ENCODE data around the gene FST. TPM values are rescaled to one million over a fixed set of nuclear protein-coding genes. Genes with fewer than 3 reads are reported as not detected.

The FST gene
- polyA plus RNA-seq, 1 of the 3 experiments (the other 2 are of a cell fraction) = 157 TPM

DNA sequence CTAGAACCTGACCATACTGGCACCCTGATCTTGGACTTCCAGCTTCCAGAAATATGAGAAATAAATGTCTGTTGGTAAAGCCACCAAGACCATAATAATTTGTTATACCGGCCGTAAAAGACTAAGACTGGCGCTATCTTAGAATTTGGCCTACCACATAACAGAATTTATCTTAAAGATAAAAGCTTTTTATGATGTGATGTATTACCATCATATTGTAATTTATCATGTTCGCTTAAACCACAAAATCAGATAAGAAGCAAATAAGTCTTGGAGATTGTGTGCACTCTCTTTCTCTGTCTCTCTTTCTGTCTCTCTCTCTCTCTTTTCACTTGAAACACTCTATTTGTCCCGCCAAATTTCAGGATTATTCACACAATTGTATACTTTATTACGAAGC lies 35.6 kb downstream of the FST start:
- Histone ChIP-seq H3F3A (replicated peaks; ENCODE audit: insufficient read depth) (no peaks in the 10 kb centered on the region), H4K20me1 (ENCODE audit: insufficient read depth) (no peaks in the 10 kb centered on the region), H2AFZ (ENCODE audit: low read depth) (0 out of 2 replicates have a peak overlapping the region, but pooled peaks have one; percentile 38), H3K9me2 (no peaks in the 10 kb centered on the region), H3K27me3 (ENCODE audit: insufficient read depth) (no peaks in the 10 kb centered on the region), H3K4me1 (ENCODE audit: control insufficient read depth in 1 of 2, insufficient read depth in 2 of 2, low read depth in 1 of 2, low read length in 1 of 2) (no peaks in the 10 kb centered on the region), H3K36me3 (replicated peaks in 1 of 2; ENCODE audit: control insufficient read depth in 1 of 2, insufficient read depth in 2 of 2, low read length in 1 of 2) (no peaks in the 10 kb centered on the region), H3K27ac (ENCODE audit: low read depth in 2 of 2, low read length in 1 of 2) (no peak overlapping the region), H3K9ac (no peak overlapping the region), H3K4me2 (no peak overlapping the region), H3K4me3 (ENCODE audit: low read depth in 2 of 2, low read length in 1 of 2) (no peak overlapping the region), H3K79me2 (ENCODE audit: insufficient read depth) (no peaks in the 10 kb centered on the region), H3K9me3 (no peaks in the 10 kb centered on the region; the same call in 1 of the 2 replicates)
- WGBS (ENCODE audit: low lambda C conversion rate) = 40% methylated on average over 6 of the region's 6 CpGs
- CTCF ChIA-PET = no interaction called here
- POLR2A ChIA-PET = no interaction called here
- DNase-seq = no peak
- TF ChIP-seq EP300 (IDR thresholded peaks at IDR 0.05; ENCODE audit: borderline replicate concordance in 1 of 2, low read depth in 1 of 2, low read length in 1 of 2) = peak in 1 of 2 experiments; percentile 10; a peak in 1 of 4 replicates
- no peak for TF ChIP-seq FOXM1 (IDR thresholded peaks at IDR 0.05; ENCODE audit: low read depth)
- TF ChIP-seq JUND (IDR thresholded peaks at IDR 0.05) = peak; percentile 59
- TF ChIP-seq RXRA (IDR thresholded peaks at IDR 0.05; ENCODE audit: borderline replicate concordance, low read depth) = no peak
- TF ChIP-seq TEAD4 (IDR thresholded peaks at IDR 0.05; ENCODE audit: borderline replicate concordance, insufficient read depth) = peak; percentile 25; the same call in 1 of the 2 replicates
- TF ChIP-seq NFIC (IDR thresholded peaks at IDR 0.05; ENCODE audit: borderline replicate concordance) = peak; percentile 18; the same call in 1 of the 2 replicates
- TF ChIP-seq, protein P1, sequence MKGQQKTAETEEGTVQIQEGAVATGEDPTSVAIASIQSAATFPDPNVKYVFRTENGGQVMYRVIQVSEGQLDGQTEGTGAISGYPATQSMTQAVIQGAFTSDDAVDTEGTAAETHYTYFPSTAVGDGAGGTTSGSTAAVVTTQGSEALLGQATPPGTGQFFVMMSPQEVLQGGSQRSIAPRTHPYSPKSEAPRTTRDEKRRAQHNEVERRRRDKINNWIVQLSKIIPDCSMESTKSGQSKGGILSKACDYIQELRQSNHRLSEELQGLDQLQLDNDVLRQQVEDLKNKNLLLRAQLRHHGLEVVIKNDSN (IDR thresholded peaks at IDR 0.05; ENCODE audit: borderline replicate concordance, low read depth) = no peak
- TF ChIP-seq, protein P2, sequence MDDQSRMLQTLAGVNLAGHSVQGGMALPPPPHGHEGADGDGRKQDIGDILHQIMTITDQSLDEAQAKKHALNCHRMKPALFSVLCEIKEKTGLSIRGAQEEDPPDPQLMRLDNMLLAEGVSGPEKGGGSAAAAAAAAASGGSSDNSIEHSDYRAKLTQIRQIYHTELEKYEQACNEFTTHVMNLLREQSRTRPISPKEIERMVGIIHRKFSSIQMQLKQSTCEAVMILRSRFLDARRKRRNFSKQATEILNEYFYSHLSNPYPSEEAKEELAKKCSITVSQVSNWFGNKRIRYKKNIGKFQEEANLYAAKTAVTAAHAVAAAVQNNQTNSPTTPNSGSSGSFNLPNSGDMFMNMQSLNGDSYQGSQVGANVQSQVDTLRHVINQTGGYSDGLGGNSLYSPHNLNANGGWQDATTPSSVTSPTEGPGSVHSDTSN (IDR thresholded peaks at IDR 0.05) = peak; percentile 65
- TF ChIP-seq TCF12 (IDR thresholded peaks at IDR 0.05) = peak; percentile 50
- no peak for TF ChIP-seq RCOR1 (IDR thresholded peaks at IDR 0.05; ENCODE audit: low read length)

DNA sequence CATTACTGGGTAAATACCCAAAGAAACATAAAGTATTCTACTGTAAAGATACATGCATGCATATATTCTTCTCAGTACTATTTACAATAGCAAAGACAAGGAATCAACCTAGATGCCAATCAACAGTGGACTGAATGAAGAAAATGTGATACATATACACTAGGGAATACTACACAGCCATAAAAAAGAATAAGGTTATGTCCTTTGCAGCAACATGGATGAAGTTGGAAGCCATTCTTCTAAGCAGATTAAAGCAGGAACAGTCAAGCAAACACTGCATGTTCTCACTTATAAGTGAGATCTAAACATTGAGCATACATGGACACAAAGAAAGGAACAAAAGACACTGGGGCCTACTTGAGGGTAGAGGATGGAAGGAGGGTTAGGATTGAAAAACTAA lies 40.4 kb downstream of the FST start:
- Histone ChIP-seq H2AFZ (ENCODE audit: low read depth) (no peak overlapping the region), H3K4me2 (no peak overlapping the region), H3K36me3 (replicated peaks in 1 of 2; ENCODE audit: control insufficient read depth in 1 of 2, insufficient read depth in 2 of 2, low read length in 1 of 2) (no peaks in the 10 kb centered on the region), H3K27me3 (ENCODE audit: insufficient read depth) (no peaks in the 10 kb centered on the region), H3K4me1 (ENCODE audit: control insufficient read depth in 1 of 2, insufficient read depth in 2 of 2, low read depth in 1 of 2, low read length in 1 of 2) (no peaks in the 10 kb centered on the region), H3K4me3 (ENCODE audit: low read depth in 2 of 2, low read length in 1 of 2) (no peak overlapping the region), H4K20me1 (ENCODE audit: insufficient read depth) (no peaks in the 10 kb centered on the region), H3K27ac (ENCODE audit: low read depth in 2 of 2, low read length in 1 of 2) (no peak overlapping the region), H3K79me2 (ENCODE audit: insufficient read depth) (no peaks in the 10 kb centered on the region), H3K9me2 (no peaks in the 10 kb centered on the region), H3K9ac (no peak overlapping the region), H3F3A (replicated peaks; ENCODE audit: insufficient read depth) (no peaks in the 10 kb centered on the region), H3K9me3 (no peaks in the 10 kb centered on the region; the same call in 1 of the 2 replicates)
- ChIA-PET CTCF (no interaction called here), POLR2A (no interaction called here)
- DNase-seq = no peak
- TF ChIP-seq FOXM1 (IDR thresholded peaks at IDR 0.05; ENCODE audit: low read depth) (no peak), RFX5 (IDR thresholded peaks at IDR 0.05; ENCODE audit: low read length) (no peak), FOSL2 (IDR thresholded peaks at IDR 0.05; ENCODE audit: borderline replicate concordance, low read depth) (no peak), CHD2 (IDR thresholded peaks at IDR 0.05; ENCODE audit: low read length, partially characterized antibody) (no peak), RCOR1 (IDR thresholded peaks at IDR 0.05; ENCODE audit: low read length) (no peak), JUND (IDR thresholded peaks at IDR 0.05) (no peak), NRF1 (IDR thresholded peaks at IDR 0.05; ENCODE audit: low read depth, low read length) (no peak), EZH2phosphoT487 (IDR thresholded peaks at IDR 0.05; ENCODE audit: borderline replicate concordance, low read depth) (no peak), POLR2AphosphoS5 (IDR thresholded peaks at IDR 0.05; ENCODE audit: low read depth, low read length) (no peak), MXI1 (IDR thresholded peaks at IDR 0.05; ENCODE audit: low read depth, low read length) (no peak), EP300 (IDR thresholded peaks at IDR 0.05; ENCODE audit: borderline replicate concordance in 1 of 2, low read depth in 1 of 2, low read length in 1 of 2) (no peak), ELF1 (IDR thresholded peaks at IDR 0.05) (no peak), TAF1 (IDR thresholded peaks at IDR 0.05; ENCODE audit: borderline replicate concordance, low read depth, low read length) (no peak)
- TF ChIP-seq, protein P3, sequence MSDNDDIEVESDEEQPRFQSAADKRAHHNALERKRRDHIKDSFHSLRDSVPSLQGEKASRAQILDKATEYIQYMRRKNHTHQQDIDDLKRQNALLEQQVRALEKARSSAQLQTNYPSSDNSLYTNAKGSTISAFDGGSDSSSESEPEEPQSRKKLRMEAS (IDR thresholded peaks at IDR 0.05; ENCODE audit: low read depth) = no peak
- TF ChIP-seq, protein P4, sequence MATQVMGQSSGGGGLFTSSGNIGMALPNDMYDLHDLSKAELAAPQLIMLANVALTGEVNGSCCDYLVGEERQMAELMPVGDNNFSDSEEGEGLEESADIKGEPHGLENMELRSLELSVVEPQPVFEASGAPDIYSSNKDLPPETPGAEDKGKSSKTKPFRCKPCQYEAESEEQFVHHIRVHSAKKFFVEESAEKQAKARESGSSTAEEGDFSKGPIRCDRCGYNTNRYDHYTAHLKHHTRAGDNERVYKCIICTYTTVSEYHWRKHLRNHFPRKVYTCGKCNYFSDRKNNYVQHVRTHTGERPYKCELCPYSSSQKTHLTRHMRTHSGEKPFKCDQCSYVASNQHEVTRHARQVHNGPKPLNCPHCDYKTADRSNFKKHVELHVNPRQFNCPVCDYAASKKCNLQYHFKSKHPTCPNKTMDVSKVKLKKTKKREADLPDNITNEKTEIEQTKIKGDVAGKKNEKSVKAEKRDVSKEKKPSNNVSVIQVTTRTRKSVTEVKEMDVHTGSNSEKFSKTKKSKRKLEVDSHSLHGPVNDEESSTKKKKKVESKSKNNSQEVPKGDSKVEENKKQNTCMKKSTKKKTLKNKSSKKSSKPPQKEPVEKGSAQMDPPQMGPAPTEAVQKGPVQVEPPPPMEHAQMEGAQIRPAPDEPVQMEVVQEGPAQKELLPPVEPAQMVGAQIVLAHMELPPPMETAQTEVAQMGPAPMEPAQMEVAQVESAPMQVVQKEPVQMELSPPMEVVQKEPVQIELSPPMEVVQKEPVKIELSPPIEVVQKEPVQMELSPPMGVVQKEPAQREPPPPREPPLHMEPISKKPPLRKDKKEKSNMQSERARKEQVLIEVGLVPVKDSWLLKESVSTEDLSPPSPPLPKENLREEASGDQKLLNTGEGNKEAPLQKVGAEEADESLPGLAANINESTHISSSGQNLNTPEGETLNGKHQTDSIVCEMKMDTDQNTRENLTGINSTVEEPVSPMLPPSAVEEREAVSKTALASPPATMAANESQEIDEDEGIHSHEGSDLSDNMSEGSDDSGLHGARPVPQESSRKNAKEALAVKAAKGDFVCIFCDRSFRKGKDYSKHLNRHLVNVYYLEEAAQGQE (IDR thresholded peaks at IDR 0.05; ENCODE audit: low read depth, low read length) = no peak
- TF ChIP-seq, protein P5, sequence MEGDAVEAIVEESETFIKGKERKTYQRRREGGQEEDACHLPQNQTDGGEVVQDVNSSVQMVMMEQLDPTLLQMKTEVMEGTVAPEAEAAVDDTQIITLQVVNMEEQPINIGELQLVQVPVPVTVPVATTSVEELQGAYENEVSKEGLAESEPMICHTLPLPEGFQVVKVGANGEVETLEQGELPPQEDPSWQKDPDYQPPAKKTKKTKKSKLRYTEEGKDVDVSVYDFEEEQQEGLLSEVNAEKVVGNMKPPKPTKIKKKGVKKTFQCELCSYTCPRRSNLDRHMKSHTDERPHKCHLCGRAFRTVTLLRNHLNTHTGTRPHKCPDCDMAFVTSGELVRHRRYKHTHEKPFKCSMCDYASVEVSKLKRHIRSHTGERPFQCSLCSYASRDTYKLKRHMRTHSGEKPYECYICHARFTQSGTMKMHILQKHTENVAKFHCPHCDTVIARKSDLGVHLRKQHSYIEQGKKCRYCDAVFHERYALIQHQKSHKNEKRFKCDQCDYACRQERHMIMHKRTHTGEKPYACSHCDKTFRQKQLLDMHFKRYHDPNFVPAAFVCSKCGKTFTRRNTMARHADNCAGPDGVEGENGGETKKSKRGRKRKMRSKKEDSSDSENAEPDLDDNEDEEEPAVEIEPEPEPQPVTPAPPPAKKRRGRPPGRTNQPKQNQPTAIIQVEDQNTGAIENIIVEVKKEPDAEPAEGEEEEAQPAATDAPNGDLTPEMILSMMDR (IDR thresholded peaks at IDR 0.05) = no peak
